Muscle layer of colon (tissue), 2 donors: ENCODE measurements around the gene SEC14L5.

Source experiments
- H3K27ac ChIP-seq: one replicate; pipeline ENCODE4 v1.7.0; 2013; ENCODE audit warnings: low read depth, mild to moderate bottlenecking, low read length, moderate library complexity
- H3K27me3 ChIP-seq, 2 donors: one replicate each; pipeline ENCODE4 v1.7.0; 2013; ENCODE audit warnings: low read length in 2 of 2, mild to moderate bottlenecking in 2 of 2; ENCODE audit not compliant: insufficient read depth in 2 of 2, control insufficient read depth in 1 of 2
- H3K36me3 ChIP-seq: one replicate; pipeline ENCODE4 v1.7.0; 2013; ENCODE audit warnings: mild to moderate bottlenecking, low read length; ENCODE audit not compliant: insufficient read depth
- H3K4me1 ChIP-seq: one replicate; pipeline ENCODE4 v1.7.0; 2013; ENCODE audit warnings: mild to moderate bottlenecking, low read length; ENCODE audit not compliant: insufficient read depth
- H3K4me3 ChIP-seq, 2 donors: one replicate each; pipeline ENCODE4 v1.7.0; 2013; ENCODE audit warnings: low read length in 2 of 2, low read depth in 1 of 2, mild to moderate bottlenecking in 1 of 2, moderate library complexity in 1 of 2
- H3K9ac ChIP-seq: one replicate; pipeline ENCODE4 v1.7.0; 2013; ENCODE audit warnings: low read length
- H3K9me3 ChIP-seq: one replicate; pipeline ENCODE4 v1.7.0; 2013; ENCODE audit warnings: mild to moderate bottlenecking, low read length
- donor health status: abdominal sarcoma.
- donor health status: Adenocarcinoma of cecum.

SEC14L5 gene

DNA sequence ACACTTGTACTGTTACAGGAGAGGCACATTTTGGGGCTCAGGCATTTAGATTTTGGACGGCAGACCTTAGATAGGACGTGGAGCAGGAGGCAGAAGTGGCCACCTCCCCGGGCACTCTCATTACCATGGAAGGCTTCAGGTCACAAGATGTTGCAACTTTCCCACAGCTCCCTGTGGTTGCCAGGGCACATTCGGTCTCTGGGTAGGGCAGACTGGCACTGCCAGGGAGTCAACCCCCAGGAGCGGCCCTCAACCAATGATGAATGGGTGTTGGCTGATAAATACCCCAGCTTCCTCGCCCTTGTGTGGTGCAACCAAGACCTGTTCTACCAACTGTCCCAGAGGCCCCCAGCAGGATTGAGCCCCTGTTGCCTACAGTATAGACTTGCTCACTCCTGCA lies 64.4 kb downstream of the SEC14L5 start:
- Histone ChIP-seq H3K9ac (no peak overlapping the region), H3K9me3 (no peaks in the 10 kb centered on the region), H3K27ac (no peak overlapping the region)

DNA sequence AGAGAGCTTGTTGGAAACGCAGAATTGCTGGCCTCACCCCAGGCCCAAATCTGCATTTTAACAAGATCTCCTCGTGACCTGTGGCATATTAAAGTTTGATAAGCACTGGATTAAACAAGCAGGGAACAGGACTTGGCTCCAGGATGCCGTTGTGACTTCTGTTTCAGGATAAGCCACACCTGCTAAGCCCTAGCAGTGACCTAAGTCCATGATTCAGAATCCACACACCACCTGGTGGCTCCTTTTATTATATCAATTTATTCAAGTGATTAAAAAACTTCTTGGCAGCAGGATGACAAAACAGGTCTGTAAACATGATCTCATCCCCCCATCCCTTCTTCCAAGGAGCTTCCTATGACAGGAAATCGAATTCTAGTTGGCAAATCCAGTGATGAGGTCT lies 66.5 kb downstream of the SEC14L5 start:
- H3K9ac ChIP-seq: no peak overlapping the region
- no peaks in the 10 kb centered on the region for H3K27me3 ChIP-seq
- H3K27ac ChIP-seq: no peak overlapping the region

More for the DNA sequence above, 64.4 kb downstream of the SEC14L5 start:
- Histone ChIP-seq H3K27me3 (no peaks in the 10 kb centered on the region), H3K4me3 (no peak overlapping the region), H3K4me1 (no peaks in the 10 kb centered on the region), H3K36me3 (no peaks in the 10 kb centered on the region)

DNA sequence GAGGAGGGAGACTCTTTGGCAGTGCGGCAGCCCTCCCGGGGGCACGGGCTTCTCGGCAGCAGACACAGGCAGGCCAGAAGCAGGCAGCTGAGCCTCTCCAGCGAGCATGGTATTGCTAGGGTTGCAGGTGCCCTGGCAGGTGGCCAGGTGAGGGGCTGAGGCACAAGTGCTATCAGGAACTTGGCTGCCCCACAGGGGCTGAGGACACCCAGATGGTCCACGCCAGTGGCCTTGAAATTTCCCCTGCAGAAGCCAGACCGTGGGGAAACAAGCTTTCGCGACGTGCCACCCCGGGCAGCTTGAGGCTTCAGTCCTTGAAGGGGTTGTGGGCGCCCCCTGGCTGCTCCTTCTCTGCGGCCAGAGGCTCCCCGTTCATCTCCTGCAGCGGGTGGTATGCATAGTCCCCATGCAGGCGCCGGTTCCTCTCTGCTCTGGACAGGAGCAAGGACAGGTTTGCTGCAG lies 67.1 kb downstream of the SEC14L5 start:
- no peak overlapping the region for H3K27ac ChIP-seq
- H3K4me1 ChIP-seq: no peaks in the 10 kb centered on the region
- peaks cover 4% of the 10 kb centered on the region for H3K36me3 ChIP-seq
- no peak overlapping the region for H3K9ac ChIP-seq
- H3K9me3 ChIP-seq: no peaks in the 10 kb centered on the region
- no peaks in the 10 kb centered on the region for H3K27me3 ChIP-seq
- no peak overlapping the region for H3K4me3 ChIP-seq

More for the DNA sequence above, 66.5 kb downstream of the SEC14L5 start:
- Histone ChIP-seq H3K4me3 (no peak overlapping the region), H3K9me3 (no peaks in the 10 kb centered on the region), H3K36me3 (no peaks in the 10 kb centered on the region), H3K4me1 (no peaks in the 10 kb centered on the region)

DNA sequence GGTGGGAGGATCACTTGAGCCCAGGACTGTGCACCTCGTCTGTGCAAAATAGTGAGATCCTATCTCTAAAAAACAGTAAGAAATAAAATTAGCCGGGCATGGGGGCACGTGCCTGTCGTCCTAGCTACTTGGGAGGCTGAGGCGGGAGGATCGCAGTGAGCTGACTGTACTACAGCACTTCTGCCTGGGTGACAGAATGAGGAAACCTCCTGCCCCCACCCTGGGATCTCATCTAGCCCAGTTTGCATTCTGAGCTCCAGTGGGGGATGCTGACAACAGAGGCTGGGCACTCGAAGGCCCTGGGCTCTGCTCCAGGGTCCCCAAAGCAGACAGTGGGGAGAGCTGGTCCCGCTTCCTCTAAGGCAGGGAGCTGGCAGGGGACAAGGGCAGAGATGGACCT lies 68.5 kb downstream of the SEC14L5 start:
- Histone ChIP-seq H3K27ac (no peak overlapping the region), H3K9ac (no peak overlapping the region), H3K36me3 (peaks cover 4% of the 10 kb centered on the region), H3K27me3 (no peaks in the 10 kb centered on the region), H3K9me3 (no peaks in the 10 kb centered on the region), H3K4me3 (no peak overlapping the region), H3K4me1 (no peaks in the 10 kb centered on the region)

DNA sequence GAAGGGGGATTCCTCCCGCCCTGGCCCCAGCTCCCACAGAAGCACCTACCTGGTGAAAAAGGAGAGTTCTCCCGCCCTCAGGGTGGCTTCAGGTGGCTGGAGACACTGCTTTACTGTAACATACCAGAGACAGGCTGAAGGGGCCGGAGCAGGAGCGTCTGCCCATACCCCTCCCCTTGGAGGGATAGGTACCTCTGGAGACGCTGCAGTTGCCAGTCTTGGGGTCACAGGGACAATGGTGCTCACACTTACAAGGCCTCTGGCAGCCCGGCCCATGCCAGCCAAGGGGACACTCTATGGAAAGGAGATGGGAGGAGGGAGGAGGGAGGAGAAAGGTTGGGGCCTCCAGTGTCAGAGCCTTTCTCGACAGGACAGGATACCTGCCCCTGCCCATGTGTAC lies 69.0 kb downstream of the SEC14L5 start:
- Histone ChIP-seq H3K4me3 (no peak overlapping the region), H3K9me3 (no peaks in the 10 kb centered on the region), H3K27ac (no peak overlapping the region), H3K9ac (no peak overlapping the region), H3K27me3 (no peaks in the 10 kb centered on the region), H3K4me1 (no peaks in the 10 kb centered on the region), H3K36me3 (peaks cover 4% of the 10 kb centered on the region)

DNA sequence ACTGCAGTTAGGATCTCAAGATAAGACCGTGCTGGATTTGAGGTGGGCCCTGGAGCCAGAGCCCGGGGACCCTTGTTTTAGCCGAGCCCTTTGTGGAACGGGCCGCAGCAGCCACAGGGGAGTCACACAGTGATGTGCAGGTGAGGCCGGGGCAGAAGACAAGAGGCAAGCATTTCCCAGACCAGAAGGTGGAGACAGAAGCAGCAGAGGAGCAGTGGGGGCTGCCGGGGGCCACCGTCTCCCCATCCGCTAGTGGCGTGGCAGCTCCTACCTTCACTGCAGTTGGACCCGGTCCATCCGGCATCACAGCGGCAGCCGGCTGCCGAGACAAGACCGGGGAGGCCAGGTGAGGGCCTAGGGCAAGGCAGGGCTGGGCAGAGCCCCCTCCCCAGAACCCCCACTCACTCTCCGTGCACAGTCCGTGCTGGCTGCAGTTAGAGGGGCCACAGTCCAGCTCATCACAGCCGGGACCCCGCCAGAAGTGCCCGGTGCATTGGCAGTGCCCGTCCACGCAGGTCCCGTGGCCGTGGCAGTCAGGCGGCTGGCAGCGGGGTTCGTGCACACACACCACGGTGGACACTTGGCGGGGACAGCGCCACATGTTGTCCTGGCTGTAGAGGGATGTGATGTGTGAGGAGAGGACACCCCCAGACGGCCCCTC lies 69.6 kb downstream of the SEC14L5 start:
- Histone ChIP-seq H3K4me3 (no peak overlapping the region), H3K27ac (no peak overlapping the region), H3K4me1 (peaks cover 5% of the 10 kb centered on the region), H3K27me3 (no peaks in the 10 kb centered on the region), H3K9me3 (no peaks in the 10 kb centered on the region), H3K36me3 (peaks cover 4% of the 10 kb centered on the region), H3K9ac (no peak overlapping the region)

DNA sequence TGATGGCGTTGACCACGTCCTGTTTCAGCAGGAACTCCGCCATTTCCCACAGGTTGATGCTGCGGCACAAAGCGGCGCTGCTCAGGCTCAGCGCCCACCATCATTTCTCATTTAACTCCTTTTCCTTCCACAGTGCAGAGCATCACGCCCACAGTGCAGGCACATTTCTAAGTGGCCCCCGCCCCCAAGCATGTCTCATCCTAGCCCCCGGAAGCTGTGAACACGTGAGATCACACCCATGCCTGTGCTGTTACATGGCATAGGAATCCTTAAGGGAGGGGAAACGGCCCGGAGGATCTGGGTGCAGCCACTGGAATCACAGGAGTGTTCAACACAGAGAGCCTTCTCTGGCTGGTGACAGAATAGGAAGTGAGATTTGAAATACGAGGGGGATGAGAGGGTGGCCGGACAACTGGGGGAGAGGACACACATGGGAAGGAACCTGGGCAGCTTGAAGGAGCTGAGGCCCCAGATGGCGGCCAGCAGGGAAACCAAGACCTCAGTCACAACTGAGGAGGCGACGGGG lies 70.9 kb downstream of the SEC14L5 start:
- Histone ChIP-seq H3K9me3 (no peaks in the 10 kb centered on the region), H3K9ac (no peak overlapping the region), H3K27ac (no peak overlapping the region), H3K4me3 (no peak overlapping the region), H3K4me1 (peaks cover 11% of the 10 kb centered on the region), H3K27me3 (no peaks in the 10 kb centered on the region), H3K36me3 (peaks cover 4% of the 10 kb centered on the region)

DNA sequence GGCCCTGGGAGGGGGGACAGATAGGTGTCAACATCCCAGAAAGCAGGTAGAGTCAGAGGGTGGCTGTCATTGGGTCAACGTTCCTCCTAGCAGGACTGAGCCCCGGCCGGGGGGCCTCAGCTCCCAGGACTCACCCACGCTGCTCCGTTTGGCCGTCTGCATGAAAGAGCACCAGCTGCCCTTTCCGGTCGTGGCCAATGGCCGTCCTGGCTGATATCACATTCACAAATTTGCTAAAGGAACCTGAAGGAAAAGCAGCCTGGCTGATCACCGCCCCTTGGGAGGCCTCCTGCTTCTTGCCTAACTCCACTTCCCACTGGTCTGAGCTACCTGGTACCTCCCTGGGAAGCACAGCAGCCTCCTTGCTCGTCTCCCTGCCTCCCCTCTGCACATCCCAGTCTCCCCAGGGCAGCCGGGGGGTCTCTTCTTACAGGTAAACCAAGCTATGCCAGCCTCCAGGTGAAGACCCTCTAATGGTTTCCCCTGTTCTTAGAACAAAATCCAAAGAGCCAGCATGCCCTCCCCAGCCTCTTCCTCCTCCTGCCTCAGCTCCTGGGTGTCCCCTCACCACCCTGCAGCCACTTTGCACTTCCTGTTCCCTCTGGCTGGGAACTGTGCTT lies 72.2 kb downstream of the SEC14L5 start:
- H3K27me3 ChIP-seq: no peaks in the 10 kb centered on the region
- H3K4me1 ChIP-seq: peaks cover 19% of the 10 kb centered on the region
- no peak overlapping the region for H3K27ac ChIP-seq
- H3K9me3 ChIP-seq: no peaks in the 10 kb centered on the region
- H3K4me3 ChIP-seq: no peak overlapping the region
- no peak overlapping the region for H3K9ac ChIP-seq
- peaks cover 4% of the 10 kb centered on the region for H3K36me3 ChIP-seq

DNA sequence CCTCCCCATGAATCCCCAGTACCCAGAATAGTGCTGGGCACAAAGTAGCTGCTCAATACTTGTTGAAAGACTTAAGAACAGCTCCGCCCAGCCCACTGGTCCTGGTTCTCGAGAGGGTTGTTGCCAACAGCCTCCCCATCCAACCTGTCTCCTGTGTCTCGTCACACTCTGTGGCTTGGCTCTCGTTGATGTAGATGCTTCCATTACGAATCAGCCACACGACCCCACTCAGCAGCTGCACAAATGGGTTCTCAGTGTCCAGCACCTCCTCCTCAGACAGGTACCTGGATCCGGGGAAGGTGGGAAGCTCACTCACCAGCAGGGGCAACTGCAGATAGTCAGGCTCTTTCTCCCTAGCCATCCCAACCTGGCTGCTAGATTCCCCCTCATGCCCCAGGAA lies 73.5 kb downstream of the SEC14L5 start:
- no peak overlapping the region for H3K27ac ChIP-seq
- H3K4me1 ChIP-seq: peaks cover 19% of the 10 kb centered on the region
- no peaks in the 10 kb centered on the region for H3K9me3 ChIP-seq
- no peak overlapping the region for H3K4me3 ChIP-seq
- no peaks in the 10 kb centered on the region for H3K27me3 ChIP-seq
- H3K9ac ChIP-seq: no peak overlapping the region
- H3K36me3 ChIP-seq: peaks cover 4% of the 10 kb centered on the region

DNA sequence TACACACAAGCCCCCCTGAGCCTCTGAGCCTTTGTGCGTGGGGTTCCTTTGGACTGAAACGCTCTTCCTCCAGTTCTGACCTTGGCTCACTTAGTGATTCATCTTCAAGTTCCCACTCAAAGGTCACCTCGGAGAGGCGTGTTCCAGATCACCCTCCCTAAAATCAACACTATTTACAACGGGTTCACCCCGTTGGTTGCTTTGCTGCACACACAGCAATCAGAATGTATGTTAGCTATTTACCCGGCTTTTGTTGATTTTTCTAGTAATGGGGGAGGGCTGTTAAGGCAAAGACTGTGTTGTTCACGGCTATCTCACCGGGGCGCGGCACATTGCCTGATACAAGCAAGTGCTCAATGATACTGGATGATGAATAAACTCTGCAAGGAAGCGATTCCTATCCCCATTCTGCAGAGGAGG lies 74.6 kb downstream of the SEC14L5 start:
- H3K9ac ChIP-seq: no peak overlapping the region
- peak overlapping the region; percentile 73 for H3K27ac ChIP-seq
- peak overlapping the region; percentile 95 to 99 for H3K4me3 ChIP-seq
- peaks cover 19% of the 10 kb centered on the region for H3K4me1 ChIP-seq
- no peaks in the 10 kb centered on the region for H3K9me3 ChIP-seq
- H3K27me3 ChIP-seq: no peaks in the 10 kb centered on the region
- H3K36me3 ChIP-seq: peaks cover 4% of the 10 kb centered on the region

DNA sequence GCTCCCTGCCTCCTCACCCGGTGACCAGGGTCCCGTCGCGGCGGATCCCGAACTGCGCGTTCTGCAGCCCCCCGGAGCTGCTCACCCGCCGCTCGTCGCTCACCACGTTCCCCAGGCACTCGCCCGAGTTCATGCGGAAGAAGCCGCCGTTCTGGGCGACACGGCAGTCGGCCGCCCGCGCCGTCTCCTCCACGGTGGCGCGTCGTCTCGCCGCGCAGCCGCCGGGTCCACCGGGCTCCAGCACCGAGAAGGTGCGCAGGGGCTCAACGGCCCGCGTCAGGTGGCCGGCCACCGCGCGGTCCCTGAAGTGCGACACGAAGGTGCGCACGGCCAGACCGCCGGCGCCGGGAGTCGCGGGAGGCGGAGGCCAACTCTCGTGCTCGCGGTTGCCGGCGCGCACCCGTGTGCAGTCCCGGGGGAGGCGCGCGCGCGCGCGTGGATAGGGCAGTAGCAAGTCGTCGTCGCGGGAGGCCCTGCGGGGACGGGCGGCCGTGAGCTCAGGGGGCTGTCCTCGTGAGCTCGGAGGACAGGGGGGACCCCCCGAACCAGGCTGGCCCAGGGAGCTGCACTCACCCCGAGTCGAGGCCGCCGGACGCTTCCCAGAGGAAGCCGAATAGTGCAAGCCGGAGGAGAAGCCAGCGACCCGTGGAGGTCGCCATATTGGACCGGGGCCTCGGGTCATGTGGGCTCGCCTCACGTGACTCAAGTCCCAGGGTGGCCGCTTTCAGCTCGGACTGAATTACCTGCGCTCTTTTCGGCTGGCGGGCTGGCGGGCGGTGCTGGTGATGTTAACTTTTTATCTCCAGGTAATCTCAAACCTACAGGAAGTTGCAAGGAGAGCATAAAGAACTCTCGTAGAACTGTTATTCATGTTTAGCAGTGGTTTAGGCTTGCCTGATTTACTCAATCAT lies 75.4 kb downstream of the SEC14L5 start, which contains the start of gene NAGPA:
TSS of gene NAGPA (minus strand) at position 680 of the 911 bp plus-strand sequence. CDS start at position 659, 21 bp downstream.
- H3K9me3 ChIP-seq: no peaks in the 10 kb centered on the region
- H3K4me1 ChIP-seq: peaks cover 19% of the 10 kb centered on the region
- peak within 1 kb of the TSS; percentile 95 to 99 for H3K4me3 ChIP-seq
- peak within 1 kb of the TSS; percentile 41 for H3K9ac ChIP-seq
- H3K27ac ChIP-seq: peak within 1 kb of the TSS; percentile 73
- H3K36me3 ChIP-seq: peaks cover 4% of the 10 kb centered on the region
- no peaks in the 10 kb centered on the region for H3K27me3 ChIP-seq
